ENCODE measurements around the gene GZF1.

DNA sequence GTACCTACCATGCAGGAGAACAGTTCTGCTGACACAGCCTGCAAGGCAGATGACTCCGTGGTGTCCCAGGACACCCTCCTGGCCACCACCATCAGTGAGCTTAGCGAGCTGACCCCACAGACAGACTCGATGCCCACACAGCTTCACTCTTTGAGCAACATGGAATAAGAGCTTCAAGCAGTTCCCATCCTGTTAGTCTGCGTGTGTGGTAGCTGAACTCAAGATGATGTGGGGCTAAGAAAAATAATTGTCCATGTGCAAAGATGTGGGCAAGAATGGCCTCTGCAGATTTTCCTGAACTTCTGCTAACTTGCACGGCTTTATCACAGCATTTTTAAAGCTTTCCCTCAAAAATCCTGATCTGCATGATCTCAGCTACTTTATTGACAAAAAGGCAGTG is 8.3 kb downstream of the GZF1 start:
- TF ChIP-seq, protein P1, sequence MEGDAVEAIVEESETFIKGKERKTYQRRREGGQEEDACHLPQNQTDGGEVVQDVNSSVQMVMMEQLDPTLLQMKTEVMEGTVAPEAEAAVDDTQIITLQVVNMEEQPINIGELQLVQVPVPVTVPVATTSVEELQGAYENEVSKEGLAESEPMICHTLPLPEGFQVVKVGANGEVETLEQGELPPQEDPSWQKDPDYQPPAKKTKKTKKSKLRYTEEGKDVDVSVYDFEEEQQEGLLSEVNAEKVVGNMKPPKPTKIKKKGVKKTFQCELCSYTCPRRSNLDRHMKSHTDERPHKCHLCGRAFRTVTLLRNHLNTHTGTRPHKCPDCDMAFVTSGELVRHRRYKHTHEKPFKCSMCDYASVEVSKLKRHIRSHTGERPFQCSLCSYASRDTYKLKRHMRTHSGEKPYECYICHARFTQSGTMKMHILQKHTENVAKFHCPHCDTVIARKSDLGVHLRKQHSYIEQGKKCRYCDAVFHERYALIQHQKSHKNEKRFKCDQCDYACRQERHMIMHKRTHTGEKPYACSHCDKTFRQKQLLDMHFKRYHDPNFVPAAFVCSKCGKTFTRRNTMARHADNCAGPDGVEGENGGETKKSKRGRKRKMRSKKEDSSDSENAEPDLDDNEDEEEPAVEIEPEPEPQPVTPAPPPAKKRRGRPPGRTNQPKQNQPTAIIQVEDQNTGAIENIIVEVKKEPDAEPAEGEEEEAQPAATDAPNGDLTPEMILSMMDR (IDR thresholded peaks at IDR 0.05; ENCODE audit: insufficient read depth, low read length), result no peak
- no peak for TF ChIP-seq POLR2AphosphoS5 (IDR thresholded peaks at IDR 0.05; ENCODE audit: low read depth)
- TF ChIP-seq GABPA (IDR thresholded peaks at IDR 0.05; ENCODE audit: low read depth), result no peak
- no peak for TF ChIP-seq SPI1 (IDR thresholded peaks at IDR 0.05; ENCODE audit: borderline replicate concordance, low read depth)
